ENCODE data around the gene ACLY.
"Not testable (repeated sequence)": the region's sequence is repeated elsewhere in the genome, so short reads cannot be mapped to it uniquely, and the experiment has no call there.

Gene ACLY

GRCh38 chr17:41864498-41864835 lies 54.3 kb downstream of the ACLY start:
- no peaks in the 10 kb centered on the region for H3K9me3 Mint-ChIP-seq
- peaks cover 28% of the 10 kb centered on the region for H3K36me3 Mint-ChIP-seq (ENCODE audit: low read depth)
- H3K4me1 Mint-ChIP-seq: peaks cover 11% of the 10 kb centered on the region
- no peak overlapping the region for H3K27ac Mint-ChIP-seq
- H3K27me3 Mint-ChIP-seq (ENCODE audit: low read depth): no peaks in the 10 kb centered on the region
- TF ChIP-seq CTCF (IDR thresholded peaks at IDR 0.05; ENCODE audit: unreplicated experiment in 3 of 3): no peak
- no peak overlapping the region for H3K4me3 Mint-ChIP-seq

- Mint-ChIP-seq H3K27me3 (ENCODE audit: low read depth) (no peaks in the 10 kb centered on the region), H3K27ac (no peak overlapping the region), H3K4me1 (peaks cover 11% of the 10 kb centered on the region), H3K9me3 (no peaks in the 10 kb centered on the region), H3K4me3 (no peak overlapping the region), H3K36me3 (ENCODE audit: low read depth) (peaks cover 16% of the 10 kb centered on the region)
- TF ChIP-seq CTCF (IDR thresholded peaks at IDR 0.05; ENCODE audit: unreplicated experiment in 3 of 3): no peak
Measured at GRCh38 chr17:41863074-41863848, 55.5 kb downstream of the ACLY start.

- peaks cover 11% of the 10 kb centered on the region for H3K4me1 Mint-ChIP-seq
- peak overlapping the region in 1 of 3 experiments; percentile 14 for H3K4me3 Mint-ChIP-seq
- no peak for TF ChIP-seq CTCF (IDR thresholded peaks at IDR 0.05; ENCODE audit: unreplicated experiment in 3 of 3)
- peaks cover 4% of the 10 kb centered on the region for H3K36me3 Mint-ChIP-seq (ENCODE audit: low read depth)
- no peaks in the 10 kb centered on the region for H3K9me3 Mint-ChIP-seq
- no peaks in the 10 kb centered on the region for H3K27me3 Mint-ChIP-seq (ENCODE audit: low read depth)
- H3K27ac Mint-ChIP-seq: peak overlapping the region in 2 of 3 experiments; percentile 23 to 46
Measured at GRCh38 chr17:41860254-41860931, 58.4 kb downstream of the ACLY start.

- not testable (repeated sequence) for H3K4me3 Mint-ChIP-seq; H3K27me3 Mint-ChIP-seq (ENCODE audit: low read depth); H3K27ac Mint-ChIP-seq; H3K9me3 Mint-ChIP-seq; H3K4me1 Mint-ChIP-seq
- peaks cover 29% of the 10 kb centered on the region for H3K36me3 Mint-ChIP-seq (ENCODE audit: low read depth)
Measured at GRCh38 chr17:41851382-41851781, 67.4 kb downstream of the ACLY start.

- Mint-ChIP-seq H3K27ac (peak overlapping the region in 2 of 3 experiments; percentile 57 to 60), H3K36me3 (ENCODE audit: low read depth) (peaks cover 20% of the 10 kb centered on the region), H3K4me3 (no peak overlapping the region), H3K27me3 (ENCODE audit: low read depth) (no peaks in the 10 kb centered on the region), H3K9me3 (no peaks in the 10 kb centered on the region), H3K4me1 (peaks cover 9% of the 10 kb centered on the region)
- TF ChIP-seq CTCF (IDR thresholded peaks at IDR 0.05; ENCODE audit: unreplicated experiment in 3 of 3): no peak
Measured at GRCh38 chr17:41849251-41849990, 69.3 kb downstream of the ACLY start.

GRCh38 chr17:41848788-41849187 lies 70.0 kb downstream of the ACLY start:
- Mint-ChIP-seq H3K4me3 (no peak overlapping the region), H3K9me3 (no peaks in the 10 kb centered on the region), H3K27ac (peak overlapping the region in 2 of 3 experiments; percentile 57 to 60), H3K36me3 (ENCODE audit: low read depth) (peaks cover 15% of the 10 kb centered on the region), H3K4me1 (peaks cover 9% of the 10 kb centered on the region), H3K27me3 (ENCODE audit: low read depth) (no peaks in the 10 kb centered on the region)
- no peak for TF ChIP-seq CTCF (IDR thresholded peaks at IDR 0.05; ENCODE audit: unreplicated experiment in 3 of 3)
